Measurements from ENCODE around the gene LANCL3.

DNA sequence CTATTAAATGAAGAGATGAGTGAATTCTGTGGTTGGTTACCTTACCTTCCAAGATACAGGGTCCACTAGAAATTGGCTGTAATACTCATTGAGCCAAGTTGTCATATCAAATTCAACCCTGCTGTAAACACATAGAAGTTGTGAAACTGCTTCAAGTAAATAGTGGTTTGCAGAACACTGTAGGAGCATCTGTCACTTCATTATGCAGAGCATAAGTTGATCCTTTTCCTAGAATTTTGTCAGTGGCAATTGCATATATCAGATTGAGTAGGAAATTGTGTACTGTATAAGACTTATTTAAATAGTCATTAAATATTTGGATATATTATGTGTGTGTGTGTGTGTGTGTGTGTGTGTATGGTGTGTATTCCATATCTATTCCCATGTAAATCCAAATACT is 105.3 kb downstream of the LANCL3 start:
- TF ChIP-seq, protein P1, sequence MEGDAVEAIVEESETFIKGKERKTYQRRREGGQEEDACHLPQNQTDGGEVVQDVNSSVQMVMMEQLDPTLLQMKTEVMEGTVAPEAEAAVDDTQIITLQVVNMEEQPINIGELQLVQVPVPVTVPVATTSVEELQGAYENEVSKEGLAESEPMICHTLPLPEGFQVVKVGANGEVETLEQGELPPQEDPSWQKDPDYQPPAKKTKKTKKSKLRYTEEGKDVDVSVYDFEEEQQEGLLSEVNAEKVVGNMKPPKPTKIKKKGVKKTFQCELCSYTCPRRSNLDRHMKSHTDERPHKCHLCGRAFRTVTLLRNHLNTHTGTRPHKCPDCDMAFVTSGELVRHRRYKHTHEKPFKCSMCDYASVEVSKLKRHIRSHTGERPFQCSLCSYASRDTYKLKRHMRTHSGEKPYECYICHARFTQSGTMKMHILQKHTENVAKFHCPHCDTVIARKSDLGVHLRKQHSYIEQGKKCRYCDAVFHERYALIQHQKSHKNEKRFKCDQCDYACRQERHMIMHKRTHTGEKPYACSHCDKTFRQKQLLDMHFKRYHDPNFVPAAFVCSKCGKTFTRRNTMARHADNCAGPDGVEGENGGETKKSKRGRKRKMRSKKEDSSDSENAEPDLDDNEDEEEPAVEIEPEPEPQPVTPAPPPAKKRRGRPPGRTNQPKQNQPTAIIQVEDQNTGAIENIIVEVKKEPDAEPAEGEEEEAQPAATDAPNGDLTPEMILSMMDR (IDR thresholded peaks at IDR 0.05): no peak
- TF ChIP-seq EP300 (IDR thresholded peaks at IDR 0.05): no peak
- TF ChIP-seq POLR2A (IDR thresholded peaks at IDR 0.05): no peak
